NT2/D1 (cell line): ENCODE results near the gene GAB3.

ENCODE experiments used
- DNase-seq: peaks from one replicate; pipeline ENCODE4 v3.0.0-alpha.2; 2011; ENCODE audit warnings: low read depth, low spot score
- H3K27me3 ChIP-seq: 2 replicates; pipeline ENCODE4 v1.6.0; 2011; ENCODE audit warnings: mild to moderate bottlenecking; ENCODE audit not compliant: insufficient read length, insufficient read depth
- H3K36me3 ChIP-seq: 2 replicates; pipeline ENCODE4 v1.6.1; 2011; ENCODE audit warnings: mild to moderate bottlenecking, low read length, mixed read lengths; ENCODE audit not compliant: insufficient read depth, insufficient read length
- H3K4me1 ChIP-seq: 2 replicates; pipeline ENCODE4 v1.5.1; 2011; ENCODE audit not compliant: insufficient read depth, insufficient read length
- H3K4me3 ChIP-seq: 2 replicates; pipeline ENCODE4 v1.5.1; 2011; ENCODE audit warnings: low read depth; ENCODE audit not compliant: insufficient read length
- H3K9ac ChIP-seq: 2 replicates; pipeline ENCODE4 v1.6.0; 2011; ENCODE audit warnings: low read depth; ENCODE audit not compliant: insufficient read length
- H3K9me3 ChIP-seq: 2 replicates; pipeline ENCODE4 v1.5.1; 2011; ENCODE audit warnings: mild to moderate bottlenecking, low read length; ENCODE audit not compliant: insufficient read depth
- SUZ12 ChIP-seq: IDR thresholded peaks from 2 replicates; pipeline ENCODE4 v1.6.1; 2011; ENCODE audit not compliant: insufficient read length, insufficient read depth; ENCODE audit errors: extremely low read depth
- YY1 ChIP-seq: IDR thresholded peaks from 2 replicates; pipeline ENCODE4 v1.6.1; 2011; ENCODE audit not compliant: insufficient read length, insufficient read depth
- ZNF274 ChIP-seq: IDR thresholded peaks from 2 replicates; pipeline ENCODE4 v1.6.1; 2011; ENCODE audit warnings: mild to moderate bottlenecking, low read depth, low read length

Gene GAB3

DNA sequence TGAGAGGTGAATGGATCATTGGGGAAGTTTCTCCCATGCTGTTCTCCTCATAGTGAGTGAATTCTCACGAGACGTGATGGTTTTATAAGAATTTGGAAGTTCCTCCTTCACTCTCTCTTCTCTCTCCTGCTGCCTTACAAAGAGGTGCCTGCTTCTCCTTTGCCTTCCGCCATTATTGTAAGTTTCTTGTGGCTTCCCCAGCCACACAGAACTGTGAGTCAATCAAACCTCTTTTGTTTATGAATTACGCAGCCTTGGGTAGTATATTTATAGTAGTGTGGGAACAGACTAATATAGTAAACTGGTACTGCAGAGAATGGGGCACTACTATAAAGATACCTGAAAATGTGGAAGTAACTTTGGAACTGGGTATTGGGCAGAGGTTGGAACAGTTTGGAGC is 89.7 kb downstream of the GAB3 start:
- no peak for DNase-seq
- H3K36me3 ChIP-seq = no peaks in the 10 kb centered on the region
- 0 out of 2 replicates have a peak, but pooled peaks cover 9% of the 10 kb centered on the region for H3K9me3 ChIP-seq
- no peak overlapping the region for H3K9ac ChIP-seq
- TF ChIP-seq SUZ12 (no peak), YY1 (no peak), ZNF274 (no peak)
- no peak overlapping the region for H3K4me3 ChIP-seq
- no peaks in the 10 kb centered on the region for H3K4me1 ChIP-seq
- H3K27me3 ChIP-seq = no peaks in the 10 kb centered on the region

- DNase-seq = no peak
- no peak overlapping the region for H3K4me3 ChIP-seq
- no peaks in the 10 kb centered on the region for H3K4me1 ChIP-seq
- H3K9me3 ChIP-seq = 0 out of 2 replicates have a peak, but pooled peaks cover 9% of the 10 kb centered on the region
- no peak overlapping the region for H3K9ac ChIP-seq
- H3K27me3 ChIP-seq = no peaks in the 10 kb centered on the region
- no peaks in the 10 kb centered on the region for H3K36me3 ChIP-seq
- TF ChIP-seq ZNF274 (no peak), SUZ12 (no peak)
These were observed 90.3 kb downstream of the GAB3 start for GRCh38 chrX:154660541-154660940.

- 0 out of 2 replicates have a peak, but pooled peaks cover 9% of the 10 kb centered on the region for H3K9me3 ChIP-seq
- TF ChIP-seq ZNF274 (no peak), YY1 (no peak), SUZ12 (no peak)
- no peak overlapping the region for H3K4me3 ChIP-seq
These were observed 91.9 kb downstream of the GAB3 start for GRCh38 chrX:154658957-154659356.

DNA sequence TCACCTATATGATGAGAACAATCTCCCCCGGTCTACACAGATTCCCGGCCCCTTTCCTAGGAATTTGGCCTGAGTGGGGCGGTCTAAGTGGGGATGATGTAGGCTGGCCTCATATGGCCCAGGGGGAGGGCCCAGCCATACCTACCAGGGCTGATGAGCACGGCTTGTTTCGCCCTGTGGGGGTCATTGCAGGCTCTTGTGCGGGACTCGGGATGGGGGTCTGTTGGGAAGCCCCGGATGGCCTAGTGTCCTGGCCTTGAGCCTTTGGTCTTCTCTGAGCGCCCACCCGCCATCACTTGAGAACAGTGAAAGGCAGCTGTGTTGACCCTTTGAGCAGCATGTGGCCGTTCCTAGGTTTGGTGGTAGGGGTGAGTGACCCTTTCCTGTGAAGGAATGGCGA is 92.7 kb downstream of the GAB3 start:
- no peak for DNase-seq
- Histone ChIP-seq H3K9me3 (0 out of 2 replicates have a peak, but pooled peaks cover 8% of the 10 kb centered on the region), H3K4me3 (no peak overlapping the region), H3K27me3 (no peaks in the 10 kb centered on the region), H3K4me1 (no peaks in the 10 kb centered on the region), H3K9ac (no peak overlapping the region), H3K36me3 (no peaks in the 10 kb centered on the region)
- no peak for TF ChIP-seq SUZ12
- no peak for TF ChIP-seq ZNF274
- TF ChIP-seq YY1 = no peak

More at GRCh38 chrX:154658957-154659356, 91.9 kb downstream of the GAB3 start:
- no peak for DNase-seq
- no peak overlapping the region for H3K9ac ChIP-seq
- H3K4me1 ChIP-seq = no peaks in the 10 kb centered on the region
- H3K36me3 ChIP-seq = no peaks in the 10 kb centered on the region
- no peaks in the 10 kb centered on the region for H3K27me3 ChIP-seq

DNA sequence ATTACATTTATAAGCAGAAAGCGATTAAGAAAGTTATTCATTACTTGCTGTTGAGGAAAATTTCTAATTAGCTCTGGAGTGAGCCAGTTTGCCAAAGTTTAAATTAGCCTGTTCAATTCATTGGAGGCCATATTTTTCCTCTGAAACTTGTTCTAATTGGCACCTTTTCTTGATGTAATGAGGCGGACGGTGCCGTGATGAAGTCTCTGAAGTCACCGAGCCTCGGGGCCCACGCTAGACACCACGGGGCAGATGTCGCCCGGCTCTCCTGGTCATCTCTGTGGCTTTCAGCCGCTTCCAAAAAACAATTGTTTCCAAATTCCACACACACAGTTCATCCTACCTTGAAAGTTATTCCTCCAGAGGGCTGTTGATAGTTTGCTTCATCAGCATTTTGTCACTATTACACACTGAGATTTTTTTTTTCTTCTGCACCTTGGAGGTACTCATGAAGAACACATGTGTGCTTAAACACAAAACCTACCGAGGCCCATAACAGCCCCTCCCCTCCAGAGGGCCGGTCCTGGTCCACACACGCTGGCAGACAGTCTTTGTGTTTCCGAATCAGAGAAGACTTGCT is 93.6 kb downstream of the GAB3 start:
- H3K36me3 ChIP-seq = no peaks in the 10 kb centered on the region
- no peak for TF ChIP-seq SUZ12
- no peak for TF ChIP-seq YY1
- no peak for TF ChIP-seq ZNF274
- H3K9me3 ChIP-seq = no peaks in the 10 kb centered on the region
- no peaks in the 10 kb centered on the region for H3K27me3 ChIP-seq
- DNase-seq = no peak
- H3K4me3 ChIP-seq = no peak overlapping the region
- H3K9ac ChIP-seq = no peak overlapping the region
- no peaks in the 10 kb centered on the region for H3K4me1 ChIP-seq

DNA sequence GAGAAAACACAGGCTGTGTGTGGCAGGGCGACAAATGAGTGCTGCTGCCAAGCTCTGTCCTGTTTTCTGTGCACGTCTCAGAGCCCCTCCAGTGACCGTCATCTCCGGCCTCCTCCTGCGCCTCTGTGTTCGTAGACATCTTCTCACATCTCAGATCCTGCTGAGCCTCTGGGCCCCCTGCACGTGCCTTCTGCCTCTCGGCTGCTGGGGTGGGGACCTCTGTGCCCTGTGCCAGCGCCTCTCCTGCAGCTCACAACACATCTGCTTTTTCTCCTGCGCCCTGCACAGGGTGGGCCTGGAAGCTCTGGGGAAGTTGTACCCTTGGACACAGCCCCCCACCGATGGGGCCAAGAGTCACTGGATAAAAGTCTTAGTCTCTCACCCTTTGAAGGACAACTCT is 95.1 kb downstream of the GAB3 start:
- Histone ChIP-seq H3K36me3 (no peaks in the 10 kb centered on the region), H3K9ac (no peak overlapping the region), H3K27me3 (no peaks in the 10 kb centered on the region), H3K4me3 (no peak overlapping the region), H3K4me1 (no peaks in the 10 kb centered on the region), H3K9me3 (no peaks in the 10 kb centered on the region)
- no peak for DNase-seq
- TF ChIP-seq ZNF274 = no peak
- no peak for TF ChIP-seq SUZ12
- TF ChIP-seq YY1 = no peak

DNA sequence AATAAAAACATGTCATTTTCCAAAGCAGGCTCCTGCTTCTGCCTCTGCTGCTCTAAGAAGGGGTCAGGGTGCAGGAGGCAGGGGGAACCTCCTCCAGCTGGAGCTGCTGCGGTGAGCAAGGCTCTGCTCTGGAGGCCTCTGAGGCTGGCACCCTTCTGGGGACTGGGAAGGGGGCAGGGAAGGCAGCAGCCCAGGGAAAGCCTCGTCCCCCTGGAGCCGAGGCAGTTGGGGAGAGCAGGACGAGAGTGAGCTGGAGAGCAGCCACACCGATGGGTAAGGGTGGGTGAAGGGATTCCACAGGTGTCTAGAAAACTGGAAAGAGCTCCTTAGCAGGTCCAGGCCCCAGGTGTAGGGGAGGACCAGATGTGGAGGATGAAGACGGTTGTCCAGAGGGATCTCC is 95.5 kb downstream of the GAB3 start:
- Histone ChIP-seq H3K27me3 (no peaks in the 10 kb centered on the region), H3K4me1 (no peaks in the 10 kb centered on the region), H3K9me3 (no peaks in the 10 kb centered on the region), H3K36me3 (no peaks in the 10 kb centered on the region), H3K9ac (no peak overlapping the region), H3K4me3 (no peak overlapping the region)
- no peak for DNase-seq
- no peak for TF ChIP-seq YY1
- TF ChIP-seq ZNF274 = no peak
- no peak for TF ChIP-seq SUZ12

DNA sequence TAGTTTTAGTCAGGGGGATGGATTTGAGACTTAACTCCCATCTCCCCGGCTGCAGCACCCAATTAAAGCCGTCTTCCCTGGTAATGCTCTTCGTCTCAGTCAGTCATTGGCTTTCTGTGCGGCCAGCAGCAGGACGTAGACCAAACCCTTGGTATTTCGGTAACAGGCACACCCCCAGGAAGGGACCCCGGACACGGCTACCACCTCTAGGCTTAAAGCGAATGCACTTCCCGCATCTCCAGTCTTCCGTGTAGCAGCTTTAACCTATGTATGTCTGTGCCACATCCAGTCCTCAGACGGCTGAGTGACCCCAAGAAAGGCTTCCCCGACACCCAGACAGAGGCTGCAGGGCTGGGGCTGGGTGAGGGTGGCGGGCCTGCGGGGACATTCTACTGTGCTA is 96.0 kb downstream of the GAB3 start:
- Histone ChIP-seq H3K4me3 (no peak overlapping the region), H3K27me3 (no peaks in the 10 kb centered on the region), H3K4me1 (no peaks in the 10 kb centered on the region), H3K9me3 (no peaks in the 10 kb centered on the region), H3K9ac (no peak overlapping the region), H3K36me3 (no peaks in the 10 kb centered on the region)
- TF ChIP-seq YY1 (no peak), SUZ12 (no peak), ZNF274 (no peak)
- DNase-seq = no peak
